K562 (cell line): Measurements from ENCODE around the gene RUVBL2. TPM values are rescaled to one million over a fixed set of nuclear protein-coding genes. Genes with fewer than 3 reads are reported as not detected.

Source experiments
- CBX3 ChIP-seq, 2 experiments: IDR thresholded peaks; 1 replicate in 1 of 2; 2 replicates in 1 of 2; pipeline ENCODE4 v1.6.1; 2012; ENCODE audit warnings: inconsistent platforms in 2 of 2, low read length in 2 of 2, borderline replicate concordance in 1 of 2, control low read depth in 1 of 2
- FOXK2 ChIP-seq, 2 experiments: fragments of 450-650 bp; IDR thresholded peaks in 1 of 2; conservative IDR thresholded peaks in 1 of 2; 2 replicates each; pipeline ENCODE4 v1.6.1; 2016; ENCODE audit warnings: low read depth in 2 of 2, mild to moderate bottlenecking in 1 of 2
- IRF2 ChIP-seq: sonication (generic); formaldehyde crosslinking; IDR thresholded peaks from 2 replicates; pipeline ENCODE4 v1.8.1; 2022; ENCODE audit warnings: mild to moderate bottlenecking, missing genetic modification reagents
- JUN ChIP-seq, 2 experiments: sonication (generic) in 1 of 2; formaldehyde crosslinking in 1 of 2; IDR thresholded peaks; 2 replicates each; pipeline versions ENCODE4 v1.6.1 to v1.8.0; 2012 to 2022; ENCODE audit warnings: borderline replicate concordance in 2 of 2, mild to moderate bottlenecking in 2 of 2, improper control_type of control experiment in 1 of 2, low read depth in 1 of 2, low read length in 1 of 2, missing genetic modification reagents in 1 of 2
- MEF2D ChIP-seq: conservative IDR thresholded peaks from 2 replicates; pipeline ENCODE4 v1.6.1; 2016; ENCODE audit warnings: low read depth, missing genetic modification characterization, missing compliant biosample characterization
- NFYB ChIP-seq: IDR thresholded peaks from 2 replicates; pipeline ENCODE4 v1.6.1; 2011; ENCODE audit warnings: mild to moderate bottlenecking, moderate library complexity; ENCODE audit not compliant: insufficient read length; ENCODE audit errors: extremely low read depth
- POLR2H ChIP-seq: IDR thresholded peaks from 2 replicates; pipeline ENCODE4 v1.6.1; 2016; ENCODE audit warnings: missing genetic modification characterization, low read depth, mild to moderate bottlenecking, control low read depth, missing compliant biosample characterization, moderate library complexity
- RBM39 ChIP-seq: fragments of 200-400 bp; formaldehyde crosslinking; optimal IDR thresholded peaks from 2 replicates; pipeline ENCODE3; 2018; ENCODE audit warnings: low read depth, low read length
- SRSF3 ChIP-seq: fragments of 200-400 bp; formaldehyde crosslinking; IDR thresholded peaks from 2 replicates; pipeline ENCODE4 v1.6.1; 2016; ENCODE audit warnings: mild to moderate bottlenecking, low read length, moderate library complexity; ENCODE audit not compliant: insufficient read depth
- TCF7L2 ChIP-seq: fragments of 150-350 bp; IDR thresholded peaks from 2 replicates; pipeline ENCODE4 v1.6.1; 2016; ENCODE audit warnings: low read depth, mild to moderate bottlenecking, low read length, moderate library complexity
- ZBTB40 ChIP-seq, 2 experiments: fragments of 450-650 bp in 1 of 2; sonication (generic) in 1 of 2; formaldehyde crosslinking in 1 of 2; IDR thresholded peaks; 2 replicates each; pipeline versions ENCODE4 v1.7.1 to v1.9.0; 2016 to 2022; ENCODE audit warnings: inconsistent platforms in 1 of 2, mild to moderate bottlenecking in 1 of 2, missing genetic modification reagents in 1 of 2
- ZHX1 ChIP-seq: fragments of 150-350 bp; conservative IDR thresholded peaks from 2 replicates; pipeline ENCODE4 v1.6.1; 2014; ENCODE audit warnings: low read length
- ZNF23 ChIP-seq: fragments of 250-450 bp; sonication (Bioruptor Pico); IDR thresholded peaks from 2 replicates; pipeline ENCODE4 v1.4.0; 2020; ENCODE audit warnings: mild to moderate bottlenecking
- ZNF239 ChIP-seq: fragments of 250-450 bp; sonication (Bioruptor Pico); IDR thresholded peaks from 2 replicates; pipeline ENCODE4 v1.4.0; 2020; ENCODE audit warnings: mild to moderate bottlenecking
- ZNF668 ChIP-seq: fragments of 250-450 bp; sonication (Bioruptor Pico); IDR thresholded peaks from 2 replicates; pipeline ENCODE4 v1.8.0; 2022; ENCODE audit warnings: mild to moderate bottlenecking, inconsistent platforms
- polyA plus RNA-seq, 8 experiments: library from polyadenylated mRNA; depleted of rRNA in 4 of 8; stranded (reverse) in 5 of 8; unstranded in 3 of 8; fragments of >200 nt; fragmentation: Nextera tagmentation in 2 of 8; fragmentation: Illumina TruSeq in 1 of 8; extraction: Ambion mirVana in 2 of 8; extraction: Trizol in 1 of 8; gene quantifications; 2 replicates each; pipeline versions ENCODE4 v1.2.1 to v1.2.3, GENCODE V29; 2011 to 2014; ENCODE audit warnings: inconsistent platforms in 1 of 8, missing spikeins in 1 of 8
- total RNA-seq, 7 experiments: library from RNA; depleted of rRNA in 6 of 7; stranded (reverse); fragments of >200 nt in 6 of 7; fragmentation: Illumina TruSeq in 2 of 7; extraction: Trizol in 2 of 7; gene quantifications; 2 replicates each; pipeline versions ENCODE4 v1.2.1 to v1.2.3, GENCODE V29; 2011 to 2021; ENCODE audit warnings: low replicate concordance in 1 of 7

RUVBL2 gene
- total and polyA plus RNA-seq, 9 of the 15 experiments (the other 6 are each of a cell fraction or from before 2014, with no cell fraction given), result 71.4 to 453 (median 237) TPM

GRCh38 chr19:48954595-48955307 lies 38.9 kb upstream of the RUVBL2 start, which contains the start of gene BAX (continued):
- no peak for TF ChIP-seq ZNF23 (CRISPR knock-in tag)
- TF ChIP-seq JUN (IDR thresholded peaks at IDR 0.05; ENCODE audit: borderline replicate concordance, low read depth, low read length), result peak; percentile 92; the same call in 1 of the 2 replicates
- no peak for TF ChIP-seq JUN (CRISPR knock-in tag; IDR thresholded peaks at IDR 0.05; ENCODE audit: borderline replicate concordance)
- no peak; the same call in 1 of the 2 replicates for TF ChIP-seq POLR2H (tag)
- peak; percentile 53 for TF ChIP-seq NFYB
- no peak; the same call in 1 of the 2 replicates for TF ChIP-seq MEF2D (tag)
- peak; percentile 90; the same call in 1 of the 2 replicates for TF ChIP-seq ZNF668
- TF ChIP-seq ZHX1, result no peak
- peak; percentile 48 to 96; a peak in 2 of 4 replicates for TF ChIP-seq FOXK2 (conservative IDR thresholded peaks at IDR 0.05 in 1 of 2, IDR thresholded peaks at IDR 0.05 in 1 of 2; ENCODE audit: low read depth in 2 of 2)
- TF ChIP-seq IRF2 (CRISPR knock-in tag), result no peak
- no peak for TF ChIP-seq TCF7L2
- no peak for TF ChIP-seq CBX3 (IDR thresholded peaks at IDR 0.05; ENCODE audit: borderline replicate concordance in 1 of 2, low read length in 2 of 2)
- no peak for TF ChIP-seq ZBTB40 (IDR thresholded peaks at IDR 0.05)
- TF ChIP-seq ZBTB40 (CRISPR knock-in tag; IDR thresholded peaks at IDR 0.05), result no peak
- TF ChIP-seq ZNF239 (CRISPR knock-in tag), result peak; percentile 47; the same call in 1 of the 2 replicates
- no peak for TF ChIP-seq SRSF3
- no peak for TF ChIP-seq RBM39
